ENCODE results near the gene CCL11. TPM values are rescaled to one million over a fixed set of nuclear protein-coding genes. Genes with fewer than 3 reads are reported as not detected.

Gene CCL11
- total and polyA plus RNA-seq, 2 of the 13 experiments (the other 11 are each of a cell fraction or from before 2014, with no cell fraction given) = not detected

DNA sequence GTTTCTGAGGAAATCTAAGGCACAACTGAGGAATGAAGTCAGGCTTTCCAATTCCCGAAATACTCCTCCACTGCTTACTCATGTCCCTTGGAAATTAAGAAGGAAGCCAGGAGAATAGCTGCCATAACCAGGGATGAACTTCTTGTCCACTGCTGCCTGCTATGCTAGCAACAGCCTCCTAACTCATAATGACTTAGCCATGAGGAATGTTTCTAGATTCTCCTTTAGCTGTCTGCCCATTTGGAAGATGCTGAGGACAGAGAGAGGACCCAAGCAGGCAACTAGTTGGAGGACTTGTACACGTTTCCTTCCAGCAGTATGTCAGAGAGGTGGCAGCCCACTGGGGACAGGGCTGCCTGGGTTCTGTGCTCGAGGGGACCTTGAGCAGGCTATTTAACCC lies 31.4 kb upstream of the CCL11 start (continued):
- TF ChIP-seq, protein P1, sequence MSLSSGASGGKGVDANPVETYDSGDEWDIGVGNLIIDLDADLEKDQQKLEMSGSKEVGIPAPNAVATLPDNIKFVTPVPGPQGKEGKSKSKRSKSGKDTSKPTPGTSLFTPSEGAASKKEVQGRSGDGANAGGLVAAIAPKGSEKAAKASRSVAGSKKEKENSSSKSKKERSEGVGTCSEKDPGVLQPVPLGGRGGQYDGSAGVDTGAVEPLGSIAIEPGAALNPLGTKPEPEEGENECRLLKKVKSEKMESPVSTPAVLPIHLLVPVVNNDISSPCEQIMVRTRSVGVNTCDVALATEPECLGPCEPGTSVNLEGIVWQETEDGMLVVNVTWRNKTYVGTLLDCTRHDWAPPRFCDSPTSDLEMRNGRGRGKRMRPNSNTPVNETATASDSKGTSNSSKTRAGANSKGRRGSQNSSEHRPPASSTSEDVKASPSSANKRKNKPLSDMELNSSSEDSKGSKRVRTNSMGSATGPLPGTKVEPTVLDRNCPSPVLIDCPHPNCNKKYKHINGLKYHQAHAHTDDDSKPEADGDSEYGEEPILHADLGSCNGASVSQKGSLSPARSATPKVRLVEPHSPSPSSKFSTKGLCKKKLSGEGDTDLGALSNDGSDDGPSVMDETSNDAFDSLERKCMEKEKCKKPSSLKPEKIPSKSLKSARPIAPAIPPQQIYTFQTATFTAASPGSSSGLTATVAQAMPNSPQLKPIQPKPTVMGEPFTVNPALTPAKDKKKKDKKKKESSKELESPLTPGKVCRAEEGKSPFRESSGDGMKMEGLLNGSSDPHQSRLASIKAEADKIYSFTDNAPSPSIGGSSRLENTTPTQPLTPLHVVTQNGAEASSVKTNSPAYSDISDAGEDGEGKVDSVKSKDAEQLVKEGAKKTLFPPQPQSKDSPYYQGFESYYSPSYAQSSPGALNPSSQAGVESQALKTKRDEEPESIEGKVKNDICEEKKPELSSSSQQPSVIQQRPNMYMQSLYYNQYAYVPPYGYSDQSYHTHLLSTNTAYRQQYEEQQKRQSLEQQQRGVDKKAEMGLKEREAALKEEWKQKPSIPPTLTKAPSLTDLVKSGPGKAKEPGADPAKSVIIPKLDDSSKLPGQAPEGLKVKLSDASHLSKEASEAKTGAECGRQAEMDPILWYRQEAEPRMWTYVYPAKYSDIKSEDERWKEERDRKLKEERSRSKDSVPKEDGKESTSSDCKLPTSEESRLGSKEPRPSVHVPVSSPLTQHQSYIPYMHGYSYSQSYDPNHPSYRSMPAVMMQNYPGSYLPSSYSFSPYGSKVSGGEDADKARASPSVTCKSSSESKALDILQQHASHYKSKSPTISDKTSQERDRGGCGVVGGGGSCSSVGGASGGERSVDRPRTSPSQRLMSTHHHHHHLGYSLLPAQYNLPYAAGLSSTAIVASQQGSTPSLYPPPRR (CRISPR knock-in tag; IDR thresholded peaks at IDR 0.05; ENCODE audit: borderline replicate concordance) = no peak
- TF ChIP-seq HCFC1 (IDR thresholded peaks at IDR 0.05; ENCODE audit: low read depth, low read length) = no peak
- TF ChIP-seq IKZF1 (IDR thresholded peaks at IDR 0.05) = no peak
- no peak for TF ChIP-seq NR2F2 (IDR thresholded peaks at IDR 0.05; ENCODE audit: borderline replicate concordance, low read depth)
- TF ChIP-seq PPARG (CRISPR knock-in tag; conservative IDR thresholded peaks at IDR 0.05) = no peak

DNA sequence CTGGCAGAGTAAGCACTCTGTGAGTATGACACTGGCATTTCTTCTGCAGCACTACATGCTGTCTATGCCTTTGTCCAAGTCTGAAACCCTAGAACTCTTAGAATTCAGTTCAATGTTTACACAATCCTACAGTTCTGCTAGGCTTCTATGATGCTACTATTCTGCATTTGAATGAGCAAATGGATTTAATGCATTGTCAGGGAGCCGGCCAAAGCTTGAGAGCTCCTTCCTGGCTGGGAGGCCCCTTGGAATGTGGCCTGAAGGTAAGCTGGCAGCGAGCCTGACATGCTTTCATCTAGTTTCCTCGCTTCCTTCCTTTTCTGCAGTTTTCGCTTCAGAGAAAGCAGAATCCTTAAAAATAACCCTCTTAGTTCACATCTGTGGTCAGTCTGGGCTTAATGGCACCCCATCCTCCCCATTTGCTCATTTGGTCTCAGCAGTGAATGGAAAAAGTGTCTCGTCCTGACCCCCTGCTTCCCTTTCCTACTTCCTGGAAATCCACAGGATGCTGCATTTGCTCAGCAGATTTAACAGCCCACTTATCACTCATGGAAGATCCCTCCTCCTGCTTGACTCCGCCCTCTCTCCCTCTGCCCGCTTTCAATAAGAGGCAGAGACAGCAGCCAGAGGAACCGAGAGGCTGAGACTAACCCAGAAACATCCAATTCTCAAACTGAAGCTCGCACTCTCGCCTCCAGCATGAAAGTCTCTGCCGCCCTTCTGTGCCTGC lies 30.7 kb upstream of the CCL11 start, which contains the start of gene CCL2:
CCL2 (plus strand) TSS at position 635 of the 730 bp plus-strand sequence; CDS start at position 700, 65 bp downstream.
- Histone ChIP-seq H3K9ac (ENCODE audit: insufficient read depth, low read depth, low read length) (no peak within 1 kb of the TSS), H3K9me3 (ENCODE audit: low read length) (no peaks in the 10 kb centered on the region), H3K27ac (ENCODE audit: extremely low read length, insufficient read depth, low read length) (no peak within 1 kb of the TSS), H3K79me2 (ENCODE audit: insufficient read depth, low read length) (no peaks in the 10 kb centered on the region), H4K20me1 (ENCODE audit: insufficient read depth, low read length) (no peaks in the 10 kb centered on the region), H3K36me3 (replicated peaks in 1 of 2; ENCODE audit: control insufficient read depth in 1 of 2, insufficient read depth in 2 of 2, low read length in 2 of 2) (no peaks in the 10 kb centered on the region), H2AFZ (ENCODE audit: low read length) (no peak within 1 kb of the TSS), H3K27me3 (ENCODE audit: control insufficient read depth in 1 of 2, insufficient read depth in 2 of 2, low read length in 2 of 2) (no peaks in the 10 kb centered on the region), H3K4me2 (ENCODE audit: low read depth, low read length) (no peak within 1 kb of the TSS), H3K4me3 (replicated peaks in 1 of 3; ENCODE audit: insufficient read depth in 1 of 3, low read depth in 2 of 3, low read length in 3 of 3) (no peak within 1 kb of the TSS), H3K4me1 (ENCODE audit: insufficient read depth, low read length) (no peaks in the 10 kb centered on the region)
- POLR2A ChIA-PET = no interaction called here
- DNase-seq (ENCODE audit: low spot score) = no peak
- 9% methylated on average over 11 of the region's 11 CpGs for WGBS (ENCODE audit: low lambda C conversion rate)
- intact Hi-C loops (cut with micrococcal nuclease; ENCODE audit: unreplicated experiment) (no loop called here), in situ Hi-C loops (cut with HindIII; ENCODE audit: extremely low pct_ligation_motif_present, low pct_unique_long_range_greater_than_20kb) (no loop called here)
- CTCF ChIA-PET (ENCODE audit: low intra/inter-chr PET ratio, low total read pairs) = no interaction called here
- no peak for ATAC-seq
- no TSS peak for BruUV-seq (replicated peaks)
- FAIRE-seq = no peak
- no peak for TF ChIP-seq ZNF496 (CRISPR knock-in tag; IDR thresholded peaks at IDR 0.05; ENCODE audit: insufficient replicate concordance)
- TF ChIP-seq HNF4G (IDR thresholded peaks at IDR 0.05; ENCODE audit: borderline replicate concordance, low read depth, low read length) = no peak
- TF ChIP-seq HNF4G (CRISPR knock-in tag; IDR thresholded peaks at IDR 0.05; ENCODE audit: borderline replicate concordance, low read depth) = no peak
- no peak for TF ChIP-seq ZNF224 (CRISPR knock-in tag; IDR thresholded peaks at IDR 0.05)
- TF ChIP-seq NFE2L2 (IDR thresholded peaks at IDR 0.05; ENCODE audit: low read length) = no peak
- no peak for TF ChIP-seq ZNF296 (CRISPR knock-in tag; conservative IDR thresholded peaks at IDR 0.05)
- TF ChIP-seq DNMT3B (CRISPR knock-in tag; conservative IDR thresholded peaks at IDR 0.05) = no peak
- no peak for TF ChIP-seq HES4 (CRISPR knock-in tag; IDR thresholded peaks at IDR 0.05; ENCODE audit: borderline replicate concordance)
- TF ChIP-seq, protein P2, sequence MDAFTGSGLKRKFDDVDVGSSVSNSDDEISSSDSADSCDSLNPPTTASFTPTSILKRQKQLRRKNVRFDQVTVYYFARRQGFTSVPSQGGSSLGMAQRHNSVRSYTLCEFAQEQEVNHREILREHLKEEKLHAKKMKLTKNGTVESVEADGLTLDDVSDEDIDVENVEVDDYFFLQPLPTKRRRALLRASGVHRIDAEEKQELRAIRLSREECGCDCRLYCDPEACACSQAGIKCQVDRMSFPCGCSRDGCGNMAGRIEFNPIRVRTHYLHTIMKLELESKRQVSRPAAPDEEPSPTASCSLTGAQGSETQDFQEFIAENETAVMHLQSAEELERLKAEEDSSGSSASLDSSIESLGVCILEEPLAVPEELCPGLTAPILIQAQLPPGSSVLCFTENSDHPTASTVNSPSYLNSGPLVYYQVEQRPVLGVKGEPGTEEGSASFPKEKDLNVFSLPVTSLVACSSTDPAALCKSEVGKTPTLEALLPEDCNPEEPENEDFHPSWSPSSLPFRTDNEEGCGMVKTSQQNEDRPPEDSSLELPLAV (CRISPR knock-in tag; conservative IDR thresholded peaks at IDR 0.05; ENCODE audit: low read depth) = no peak
- no peak for TF ChIP-seq SRY (CRISPR knock-in tag; IDR thresholded peaks at IDR 0.05)
- TF ChIP-seq ZSCAN22 (CRISPR knock-in tag; IDR thresholded peaks at IDR 0.05) = no peak
- TF ChIP-seq, protein P3, sequence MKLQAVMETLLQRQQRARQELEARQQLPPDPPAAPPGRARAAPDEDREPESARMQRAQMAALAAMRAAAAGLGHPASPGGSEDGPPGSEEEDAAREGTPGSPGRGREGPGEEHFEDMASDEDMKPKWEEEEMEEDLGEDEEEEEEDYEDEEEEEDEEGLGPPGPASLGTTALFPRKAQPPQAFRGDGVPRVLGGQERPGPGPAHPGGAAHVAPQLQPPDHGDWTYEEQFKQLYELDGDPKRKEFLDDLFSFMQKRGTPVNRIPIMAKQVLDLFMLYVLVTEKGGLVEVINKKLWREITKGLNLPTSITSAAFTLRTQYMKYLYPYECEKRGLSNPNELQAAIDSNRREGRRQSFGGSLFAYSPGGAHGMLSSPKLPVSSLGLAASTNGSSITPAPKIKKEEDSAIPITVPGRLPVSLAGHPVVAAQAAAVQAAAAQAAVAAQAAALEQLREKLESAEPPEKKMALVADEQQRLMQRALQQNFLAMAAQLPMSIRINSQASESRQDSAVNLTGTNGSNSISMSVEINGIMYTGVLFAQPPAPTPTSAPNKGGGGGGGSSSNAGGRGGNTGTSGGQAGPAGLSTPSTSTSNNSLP (IDR thresholded peaks at IDR 0.05; ENCODE audit: low read depth, low read length) = no peak
